Naive thymus-derived CD4-positive, alpha-beta T cell (primary cell): Measurements from ENCODE around the gene UBR3. TPM values are rescaled to one million over a fixed set of nuclear protein-coding genes. Genes with fewer than 3 reads are reported as not detected.
A peak's percentile ranks its signal among the peaks of the same experiment; 100 is the strongest.

ENCODE experiments used
- ATAC-seq: fragments of 150-1000 bp; cut with Tn5 transposase; 2 replicates; pipeline ENCODE4 v1.10.0; 2021; ENCODE audit warnings: mild to moderate bottlenecking, moderate library complexity
- CTCF ChIA-PET: fragments of 350-600 bp; sonication (Branson Sonifier 250); formaldehyde crosslinking; loops from one replicate; lab custom pipeline; 2021; ENCODE audit warnings: antibody characterized with exemption; lab: Charles Lee
- POLR2A ChIA-PET: fragments of 350-600 bp; sonication (Branson Sonifier 250); formaldehyde crosslinking; loops from one replicate; lab custom pipeline; 2021; ENCODE audit warnings: antibody characterized with exemption, inconsistent platforms; lab: Charles Lee
- DNase-seq, 9 donors: peaks; one replicate each; pipeline versions ENCODE4 v3.0.0 to v3.0.0-alpha.2; 2020 to 2022; ENCODE audit warnings: mixed read lengths in 1 of 9
- H3K27ac ChIP-seq: one replicate; pipeline ENCODE4 v1.7.0; 2013; ENCODE audit warnings: mild to moderate bottlenecking, low read depth, low read length, moderate library complexity
- H3K27me3 ChIP-seq, 2 donors: one replicate each; pipeline ENCODE4 v1.7.0; 2013; ENCODE audit warnings: low read length in 2 of 2, mild to moderate bottlenecking in 2 of 2, moderate library complexity in 2 of 2; ENCODE audit not compliant: control insufficient read depth in 2 of 2, insufficient read depth in 2 of 2
- H3K36me3 ChIP-seq, 3 experiments: 1 replicate in 2 of 3; 2 replicates in 1 of 3; pipeline ENCODE4 v1.7.0; 2013; ENCODE audit warnings: low read length in 3 of 3, mild to moderate bottlenecking in 3 of 3, moderate library complexity in 1 of 3; ENCODE audit not compliant: insufficient read depth in 3 of 3, control insufficient read depth in 2 of 3
- H3K4me1 ChIP-seq, 2 donors: one replicate each; pipeline ENCODE4 v1.7.0; 2013; ENCODE audit warnings: low read length in 2 of 2, mild to moderate bottlenecking in 2 of 2, moderate library complexity in 1 of 2; ENCODE audit not compliant: control insufficient read depth in 2 of 2, insufficient read depth in 2 of 2
- H3K4me3 ChIP-seq: 2 replicates; pipeline ENCODE4 v1.7.0; 2013; ENCODE audit warnings: mild to moderate bottlenecking, low read length
- H3K9me3 ChIP-seq, 3 experiments: 1 replicate in 2 of 3; 2 replicates in 1 of 3; pipeline ENCODE4 v1.7.0; 2013; ENCODE audit warnings: low read length in 3 of 3; ENCODE audit not compliant: control insufficient read depth in 2 of 3
- H3K27ac Mint-ChIP-seq, 9 donors: one replicate each; pipeline ENCODE4 v1.8.0; 2020 to 2022; ENCODE audit warnings: mixed read lengths in 9 of 9, mild to moderate bottlenecking in 8 of 9, moderate library complexity in 5 of 9, inconsistent platforms in 2 of 9
- H3K27me3 Mint-ChIP-seq, 5 donors: one replicate each; pipeline ENCODE4 v1.8.0; 2021 to 2022; ENCODE audit warnings: mixed read lengths in 5 of 5, mild to moderate bottlenecking in 1 of 5
- H3K36me3 Mint-ChIP-seq, 5 donors: one replicate each; pipeline ENCODE4 v1.8.0; 2020 to 2022; ENCODE audit warnings: mixed read lengths in 5 of 5, mild to moderate bottlenecking in 3 of 5, inconsistent platforms in 1 of 5
- H3K4me1 Mint-ChIP-seq, 7 donors: one replicate each; pipeline ENCODE4 v1.8.0; 2020 to 2022; ENCODE audit warnings: mixed read lengths in 7 of 7, mild to moderate bottlenecking in 3 of 7, inconsistent platforms in 1 of 7
- H3K4me3 Mint-ChIP-seq, 10 donors: one replicate each; pipeline ENCODE4 v1.8.0; 2020 to 2022; ENCODE audit warnings: mild to moderate bottlenecking in 10 of 10, mixed read lengths in 10 of 10, moderate library complexity in 6 of 10, inconsistent platforms in 2 of 10
- H3K9me3 Mint-ChIP-seq, 11 donors: one replicate each; pipeline ENCODE4 v1.8.0; 2020 to 2022; ENCODE audit warnings: mixed read lengths in 11 of 11, mild to moderate bottlenecking in 4 of 11, inconsistent platforms in 1 of 11, moderate library complexity in 1 of 11
- intact Hi-C, 2 donors: fragments of 100-400 bp; cut with micrococcal nuclease; formaldehyde crosslinking; loops; one replicate each; pipeline ENCODE4 v1.15.1; 2023
- polyA plus RNA-seq, 2 donors: library from polyadenylated mRNA; unstranded; fragments of 300-500 nt; fragmentation: Illumina TruSeq; gene quantifications; one replicate each; pipeline ENCODE4 v1.2.3, GENCODE V29; 2021
- total RNA-seq, 6 experiments: library from RNA in 5 of 6; stranded (reverse) in 5 of 6; gene quantifications; 1 replicate in 5 of 6; 2 replicates in 1 of 6; pipeline ENCODE4 v1.2.3 and lab custom pipeline; 2021 to 2026

The UBR3 gene
- total and polyA plus RNA-seq, 7 experiments from 2014 or later = 7.7 to 48.2 (median 39.0) TPM

- no peak for ATAC-seq
- H3K4me3 Mint-ChIP-seq = no peak overlapping the region
- CTCF ChIA-PET = no interaction called here
- POLR2A ChIA-PET = no interaction called here
- Histone ChIP-seq H3K27me3 (no peaks in the 10 kb centered on the region), H3K36me3 (peaks cover 0 to 25% (median 7%) of the 10 kb centered on the region in 3 experiments), H3K27ac (no peak overlapping the region), H3K4me3 (no peak overlapping the region), H3K4me1 (no peaks in the 10 kb centered on the region), H3K9me3 (peaks cover 0 to 17% (median 0%) of the 10 kb centered on the region in 3 experiments)
- intact Hi-C loops = no loop called here
- H3K36me3 Mint-ChIP-seq = peaks cover 31 to 65% (median 59%) of the 10 kb centered on the region in 5 donors
- H3K4me1 Mint-ChIP-seq = peaks cover 3 to 27% (median 11%) of the 10 kb centered on the region in 7 donors
- H3K27ac Mint-ChIP-seq = no peak overlapping the region
- no peak for DNase-seq
- H3K27me3 Mint-ChIP-seq = no peaks in the 10 kb centered on the region
- H3K9me3 Mint-ChIP-seq = peaks cover 5 to 33% (median 28%) of the 10 kb centered on the region in 11 donors
Measured at GRCh38 chr2:169979025-169979424, 151.8 kb downstream of the UBR3 start.

- H3K4me3 ChIP-seq = no peak overlapping the region
- Mint-ChIP-seq H3K36me3 (peaks cover 28 to 60% (median 52%) of the 10 kb centered on the region in 5 donors), H3K27me3 (no peaks in the 10 kb centered on the region), H3K27ac (no peak overlapping the region), H3K4me1 (peaks cover 3 to 27% (median 11%) of the 10 kb centered on the region in 7 donors), H3K4me3 (no peak overlapping the region), H3K9me3 (peaks cover 4 to 24% (median 20%) of the 10 kb centered on the region in 11 donors)
- peaks cover 0 to 12% (median 0%) of the 10 kb centered on the region in 3 experiments for H3K9me3 ChIP-seq
- DNase-seq (no peak), ATAC-seq (no peak)
- no peaks in the 10 kb centered on the region for H3K4me1 ChIP-seq
- H3K27ac ChIP-seq = no peak overlapping the region
- peaks cover 0 to 22% (median 7%) of the 10 kb centered on the region in 3 experiments for H3K36me3 ChIP-seq
- POLR2A ChIA-PET = no interaction called here
- no peaks in the 10 kb centered on the region for H3K27me3 ChIP-seq
- intact Hi-C loops = no loop called here
- CTCF ChIA-PET = interaction anchor here (0.6 kb wide), 1 partner anchor 426 kb away, joined by 4 read pairs; no protein-coding TSS in a partner anchor
Measured at GRCh38 chr2:169980001-169980400, 152.7 kb downstream of the UBR3 start.

GRCh38 chr2:169980643-169981042 lies 153.4 kb downstream of the UBR3 start:
- ChIA-PET POLR2A (no interaction called here), CTCF (interaction anchor here (0.6 kb wide), 1 partner anchor 427 kb away, joined by 4 read pairs; no protein-coding TSS in a partner anchor)
- Mint-ChIP-seq H3K4me1 (peaks cover 3 to 22% (median 14%) of the 10 kb centered on the region in 7 donors), H3K27me3 (no peaks in the 10 kb centered on the region), H3K9me3 (peaks cover under 1 to 17% (median 14%) of the 10 kb centered on the region in 11 donors), H3K4me3 (no peak overlapping the region), H3K27ac (no peak overlapping the region), H3K36me3 (peaks cover 21 to 53% (median 46%) of the 10 kb centered on the region in 5 donors)
- intact Hi-C loops = no loop called here
- DNase-seq (no peak), ATAC-seq (no peak)
- no peaks in the 10 kb centered on the region for H3K27me3 ChIP-seq
- H3K9me3 ChIP-seq = peaks cover 0 to 12% (median 0%) of the 10 kb centered on the region in 3 experiments
- no peak overlapping the region for H3K27ac ChIP-seq
- no peaks in the 10 kb centered on the region for H3K4me1 ChIP-seq
- H3K36me3 ChIP-seq = peaks cover 0 to 18% (median 7%) of the 10 kb centered on the region in 3 experiments
- H3K4me3 ChIP-seq = no peak overlapping the region

GRCh38 chr2:169982929-169983328 lies 155.7 kb downstream of the UBR3 start:
- ATAC-seq (no peak), DNase-seq (no peak)
- intact Hi-C loops = no loop called here
- no peak overlapping the region for H3K4me3 Mint-ChIP-seq
- peaks cover 0 to 18% (median 0%) of the 10 kb centered on the region in 3 experiments for H3K36me3 ChIP-seq
- POLR2A ChIA-PET = no interaction called here
- no peak overlapping the region for H3K27ac ChIP-seq
- H3K27me3 Mint-ChIP-seq = no peaks in the 10 kb centered on the region
- no peak overlapping the region for H3K4me3 ChIP-seq
- peaks cover 0 to under 1% (median 0%) of the 10 kb centered on the region in 11 donors for H3K9me3 Mint-ChIP-seq
- peak overlapping the region in 4 of 9 donors; percentile 0 to 70 (median 2) for H3K27ac Mint-ChIP-seq
- peaks cover 3 to 22% (median 11%) of the 10 kb centered on the region in 7 donors for H3K4me1 Mint-ChIP-seq
- no peaks in the 10 kb centered on the region for H3K4me1 ChIP-seq
- H3K9me3 ChIP-seq = no peaks in the 10 kb centered on the region
- CTCF ChIA-PET = no interaction called here
- no peaks in the 10 kb centered on the region for H3K27me3 ChIP-seq
- peaks cover 1 to 44% (median 31%) of the 10 kb centered on the region in 5 donors for H3K36me3 Mint-ChIP-seq

DNA sequence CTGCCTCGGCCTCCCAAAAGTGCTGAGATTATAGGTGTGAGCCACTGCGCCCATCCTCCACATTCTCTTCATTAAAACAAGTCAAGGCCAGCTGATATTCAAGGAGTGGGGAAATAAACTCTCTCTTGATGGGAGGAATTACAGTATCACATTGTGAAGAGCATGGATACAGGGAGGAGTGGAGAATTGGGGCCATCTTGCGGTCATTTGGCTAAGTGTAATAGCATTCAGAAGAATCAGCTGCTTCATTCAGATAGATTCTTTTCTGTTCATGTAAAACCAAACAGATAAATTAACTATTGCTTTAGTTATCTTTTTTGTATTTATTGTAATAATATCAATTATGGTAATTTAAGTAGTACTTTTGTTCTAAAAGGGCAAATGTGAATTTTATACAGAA lies 156.3 kb downstream of the UBR3 start:
- Histone ChIP-seq H3K4me1 (no peaks in the 10 kb centered on the region), H3K27me3 (no peaks in the 10 kb centered on the region), H3K27ac (no peak overlapping the region), H3K36me3 (peaks cover 0 to 15% (median 0%) of the 10 kb centered on the region in 3 experiments), H3K9me3 (no peaks in the 10 kb centered on the region), H3K4me3 (no peak overlapping the region)
- no peak overlapping the region for H3K4me3 Mint-ChIP-seq
- H3K9me3 Mint-ChIP-seq = no peaks in the 10 kb centered on the region
- peaks cover 3 to 22% (median 11%) of the 10 kb centered on the region in 7 donors for H3K4me1 Mint-ChIP-seq
- ATAC-seq (no peak), DNase-seq (no peak)
- ChIA-PET CTCF (no interaction called here), POLR2A (no interaction called here)
- intact Hi-C loops = no loop called here
- H3K27ac Mint-ChIP-seq = peak overlapping the region in 1 of 9 donors; percentile 33
- peaks cover 0 to 43% (median 30%) of the 10 kb centered on the region in 5 donors for H3K36me3 Mint-ChIP-seq
- no peaks in the 10 kb centered on the region for H3K27me3 Mint-ChIP-seq

- H3K4me3 ChIP-seq = no peak overlapping the region
- no peaks in the 10 kb centered on the region for H3K9me3 ChIP-seq
- ChIA-PET POLR2A (no interaction called here), CTCF (no interaction called here)
- DNase-seq = no peak
- intact Hi-C loops = no loop called here
- H3K36me3 ChIP-seq = peaks cover 0 to 9% (median 0%) of the 10 kb centered on the region in 3 experiments
- Mint-ChIP-seq H3K27ac (no peak overlapping the region), H3K27me3 (no peaks in the 10 kb centered on the region), H3K4me3 (no peak overlapping the region), H3K9me3 (peaks cover 0 to under 1% (median 0%) of the 10 kb centered on the region in 11 donors), H3K36me3 (peaks cover 0 to 44% (median 30%) of the 10 kb centered on the region in 5 donors), H3K4me1 (peaks cover 3 to 22% (median 10%) of the 10 kb centered on the region in 7 donors)
- no peak overlapping the region for H3K27ac ChIP-seq
- no peak for ATAC-seq
- no peaks in the 10 kb centered on the region for H3K4me1 ChIP-seq
- no peaks in the 10 kb centered on the region for H3K27me3 ChIP-seq
Measured at GRCh38 chr2:169984145-169984544, 156.9 kb downstream of the UBR3 start.

- Mint-ChIP-seq H3K9me3 (peaks cover 0 to 8% (median 0%) of the 10 kb centered on the region in 11 donors), H3K36me3 (peaks cover 8 to 64% (median 47%) of the 10 kb centered on the region in 5 donors), H3K4me3 (no peak overlapping the region), H3K27ac (no peak overlapping the region), H3K27me3 (no peaks in the 10 kb centered on the region), H3K4me1 (no peaks in the 10 kb centered on the region)
- intact Hi-C loops = no loop called here
- no peaks in the 10 kb centered on the region for H3K9me3 ChIP-seq
- H3K27ac ChIP-seq = no peak overlapping the region
- ChIA-PET POLR2A (no interaction called here), CTCF (interaction anchor here (0.5 kb wide), 1 partner anchor 299 kb away, joined by 7 read pairs; no protein-coding TSS in a partner anchor)
- no peaks in the 10 kb centered on the region for H3K4me1 ChIP-seq
- H3K36me3 ChIP-seq = peaks cover 0 to 22% (median 0%) of the 10 kb centered on the region in 3 experiments
- H3K27me3 ChIP-seq = no peaks in the 10 kb centered on the region
- no peak for DNase-seq
- ATAC-seq = no peak
- no peak overlapping the region for H3K4me3 ChIP-seq
Measured at GRCh38 chr2:169994752-169995151, 167.5 kb downstream of the UBR3 start.
